Vagina (tissue), 2 donors: ENCODE data around the gene KCNK4.

Source experiments
- POLR2A ChIP-seq, 2 donors: fragments of 450-650 bp; IDR thresholded peaks; one replicate each; pipeline ENCODE4 v1.6.1; 2017; ENCODE audit warnings: antibody characterized with exemption in 2 of 2, mild to moderate bottlenecking in 2 of 2, moderate library complexity in 2 of 2
- TF ChIP-seq, protein P1 (sequence below), 3 experiments: fragments of 450-650 bp in 2 of 3; fragments of 200-600 bp in 1 of 3; sonication (generic) in 1 of 3; IDR thresholded peaks; one replicate each; pipeline ENCODE4 v1.5.1; 2017 to 2019; ENCODE audit warnings: antibody characterized with exemption in 3 of 3, mild to moderate bottlenecking in 2 of 3, moderate library complexity in 2 of 3

DNA sequence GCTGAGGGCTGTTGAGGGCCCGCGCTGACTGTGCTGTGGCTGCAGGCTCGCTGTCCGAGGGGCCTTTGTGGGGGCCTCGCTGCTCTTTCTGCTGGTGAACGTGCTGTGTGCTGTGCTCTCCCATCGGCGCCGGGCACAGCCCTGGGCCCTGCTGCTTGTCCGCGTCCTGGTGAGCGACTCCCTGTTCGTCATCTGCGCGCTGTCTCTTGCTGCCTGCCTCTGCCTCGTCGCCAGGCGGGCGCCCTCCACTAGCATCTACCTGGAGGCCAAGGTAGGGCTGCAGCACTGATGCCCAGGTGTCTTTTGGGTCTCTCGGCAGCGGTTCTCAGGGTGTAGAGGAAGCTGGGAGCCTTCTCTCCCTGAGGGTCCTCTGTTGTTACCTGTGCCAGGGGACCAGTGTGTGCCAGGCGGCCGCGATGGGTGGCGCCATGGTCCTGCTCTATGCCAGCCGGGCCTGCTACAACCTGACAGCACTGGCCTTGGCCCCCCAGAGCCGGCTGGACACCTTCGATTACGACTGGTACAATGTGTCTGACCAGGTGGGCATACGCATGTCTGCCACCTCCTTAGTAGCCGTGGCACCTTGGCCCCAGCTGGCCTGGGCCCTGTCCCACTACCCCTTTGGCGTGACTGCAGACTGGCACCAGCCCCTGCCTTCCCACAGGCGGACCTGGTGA lies 3.3 kb upstream of the KCNK4 start:
- TF ChIP-seq, protein P1, sequence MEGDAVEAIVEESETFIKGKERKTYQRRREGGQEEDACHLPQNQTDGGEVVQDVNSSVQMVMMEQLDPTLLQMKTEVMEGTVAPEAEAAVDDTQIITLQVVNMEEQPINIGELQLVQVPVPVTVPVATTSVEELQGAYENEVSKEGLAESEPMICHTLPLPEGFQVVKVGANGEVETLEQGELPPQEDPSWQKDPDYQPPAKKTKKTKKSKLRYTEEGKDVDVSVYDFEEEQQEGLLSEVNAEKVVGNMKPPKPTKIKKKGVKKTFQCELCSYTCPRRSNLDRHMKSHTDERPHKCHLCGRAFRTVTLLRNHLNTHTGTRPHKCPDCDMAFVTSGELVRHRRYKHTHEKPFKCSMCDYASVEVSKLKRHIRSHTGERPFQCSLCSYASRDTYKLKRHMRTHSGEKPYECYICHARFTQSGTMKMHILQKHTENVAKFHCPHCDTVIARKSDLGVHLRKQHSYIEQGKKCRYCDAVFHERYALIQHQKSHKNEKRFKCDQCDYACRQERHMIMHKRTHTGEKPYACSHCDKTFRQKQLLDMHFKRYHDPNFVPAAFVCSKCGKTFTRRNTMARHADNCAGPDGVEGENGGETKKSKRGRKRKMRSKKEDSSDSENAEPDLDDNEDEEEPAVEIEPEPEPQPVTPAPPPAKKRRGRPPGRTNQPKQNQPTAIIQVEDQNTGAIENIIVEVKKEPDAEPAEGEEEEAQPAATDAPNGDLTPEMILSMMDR (IDR thresholded peaks at IDR 0.05): no peak
- TF ChIP-seq POLR2A (IDR thresholded peaks at IDR 0.05): no peak
